Gastrocnemius medialis (tissue), 4 donors: ENCODE measurements around the gene SLC15A4. TPM values are rescaled to one million over a fixed set of nuclear protein-coding genes. Genes with fewer than 3 reads are reported as not detected.
"Not testable (repeated sequence)": the region's sequence is repeated elsewhere in the genome, so short reads cannot be mapped to it uniquely, and the experiment has no call there.

Experiments used
- ATAC-seq, 2 donors: fragments of 150-250 bp; one replicate each; pipeline ENCODE4 v1.9.1; 2016
- DNase-seq, 2 donors: peaks; one replicate each; pipeline ENCODE4 v3.0.0-alpha.2; 2019
- H3K27ac ChIP-seq, 4 donors: fragments of 200-600 bp; sonication (generic); 1 replicate in 1 of 4; 2 replicates in 3 of 4; pipeline ENCODE4 v1.5.1; 2016 to 2018; ENCODE audit warnings: mild to moderate bottlenecking in 2 of 4, moderate library complexity in 1 of 4
- H3K27me3 ChIP-seq, 3 donors: fragments of 200-600 bp; sonication (generic) in 2 of 3; 1 replicate in 1 of 3; 2 replicates in 2 of 3; pipeline versions ENCODE4 v1.5.1 to v1.6.0; 2016 to 2019; ENCODE audit warnings: mild to moderate bottlenecking in 1 of 3, moderate library complexity in 1 of 3
- H3K36me3 ChIP-seq, 2 donors: fragments of 200-600 bp; sonication (generic) in 1 of 2; one replicate each; pipeline ENCODE4 v1.5.1; 2017 to 2018
- H3K4me1 ChIP-seq, 2 donors: fragments of 200-600 bp; sonication (generic) in 1 of 2; one replicate each; pipeline ENCODE4 v1.5.1; 2016 to 2017; ENCODE audit warnings: mild to moderate bottlenecking in 2 of 2
- H3K4me3 ChIP-seq, 4 donors: fragments of 200-600 bp; sonication (generic) in 3 of 4; 1 replicate in 1 of 4; 2 replicates in 3 of 4; pipeline ENCODE4 v1.5.1; 2016 to 2019; ENCODE audit warnings: mild to moderate bottlenecking in 2 of 4
- H3K9me3 ChIP-seq, 3 donors: fragments of 200-600 bp; sonication (generic) in 2 of 3; 1 replicate in 1 of 3; 2 replicates in 2 of 3; pipeline ENCODE4 v1.5.1; 2016 to 2019
- CTCF ChIP-seq, 5 experiments: fragments of 450-650 bp in 3 of 5; fragments of 200-600 bp in 2 of 5; sonication (generic) in 2 of 5; IDR thresholded peaks in 4 of 5; conservative IDR thresholded peaks in 1 of 5; 1 replicate in 4 of 5; 2 replicates in 1 of 5; pipeline ENCODE4 v1.5.1; 2016 to 2019; ENCODE audit warnings: antibody characterized with exemption in 5 of 5, mild to moderate bottlenecking in 3 of 5, moderate library complexity in 3 of 5
- POLR2A ChIP-seq, 2 donors: fragments of 450-650 bp; IDR thresholded peaks; one replicate each; pipeline ENCODE4 v1.6.1; 2017; ENCODE audit warnings: antibody characterized with exemption in 2 of 2, mild to moderate bottlenecking in 2 of 2, moderate library complexity in 2 of 2
- in situ Hi-C, 4 donors: fragments of 200-750 bp; cut with MboI; loops; one replicate each; pipeline versions ENCODE4 v1.15.0 to v1.8.0; 2017; ENCODE audit warnings: low sequenced_read_pairs in 4 of 4
- intact Hi-C: fragments of 100-400 bp; cut with DNase I; formaldehyde crosslinking; loops from one replicate; pipeline ENCODE4 v1.15.1; 2023; ENCODE audit warnings: low total_unique reads
- total RNA-seq, 4 donors: library from RNA; depleted of rRNA; stranded (reverse); fragments of >200 nt; gene quantifications; one replicate each; pipeline versions ENCODE4 v1.1.0 to v1.2.3, GENCODE V29; 2016

SLC15A4 gene
- total RNA-seq, 4 donors from 2014 or later, result 59.8 to 122 (median 79.1) TPM

- Histone ChIP-seq H3K4me1 (no peaks in the 10 kb centered on the region), H3K27ac (no peak within 1 kb of the TSS), H3K4me3 (peak within 1 kb of the TSS; percentile 36 to 54 (median 47)), H3K36me3 (no peaks in the 10 kb centered on the region), H3K27me3 (peaks cover 2 to 6% (median 6%) of the 10 kb centered on the region in 3 donors), H3K9me3 (no peaks in the 10 kb centered on the region)
- DNase-seq, result no peak
- intact Hi-C loops (loop anchor here (1.0 kb wide), 1 partner anchor 71 kb away; no protein-coding TSS in a partner anchor), in situ Hi-C loops (no loop called here)
- no peak for TF ChIP-seq POLR2A (IDR thresholded peaks at IDR 0.05)
- no peak for TF ChIP-seq CTCF (IDR thresholded peaks at IDR 0.05 in 4 of 5, conservative IDR thresholded peaks at IDR 0.05 in 1 of 5)
- ATAC-seq, result peak; percentile 8 to 37
Observed at GRCh38 chr12:128852885-128853599, 29.3 kb upstream of the SLC15A4 start, which contains the start of gene GLT1D1. Gene GLT1D1, plus strand, starts transcription at chr12:128853478. Its CDS starts 104 bp downstream, at chr12:128853582.

- no peaks in the 10 kb centered on the region for H3K36me3 ChIP-seq
- no peak for DNase-seq
- no peak for TF ChIP-seq CTCF (IDR thresholded peaks at IDR 0.05 in 4 of 5, conservative IDR thresholded peaks at IDR 0.05 in 1 of 5)
- TF ChIP-seq POLR2A (IDR thresholded peaks at IDR 0.05), result no peak
- H3K9me3 ChIP-seq, result no peaks in the 10 kb centered on the region
- intact Hi-C loops (no loop called here), in situ Hi-C loops (no loop called here)
- H3K4me1 ChIP-seq, result no peaks in the 10 kb centered on the region
- no peak overlapping the region for H3K4me3 ChIP-seq
- ATAC-seq, result no peak
- H3K27ac ChIP-seq, result no peak overlapping the region
- H3K27me3 ChIP-seq, result peaks cover 2 to 6% (median 6%) of the 10 kb centered on the region in 3 donors
Observed at GRCh38 chr12:128852026-128852698, 28.4 kb upstream of the SLC15A4 start.

GRCh38 chr12:128851429-128851828, 27.7 kb upstream of the SLC15A4 start:
- H3K4me1 ChIP-seq, H3K4me3 ChIP-seq, intact Hi-C loops, H3K27me3 ChIP-seq, H3K27ac ChIP-seq, DNase-seq, H3K36me3 ChIP-seq, H3K9me3 ChIP-seq, in situ Hi-C loops, ATAC-seq: not testable (repeated sequence)

GRCh38 chr12:128850400-128850799, 26.6 kb upstream of the SLC15A4 start:
- in situ Hi-C loops (no loop called here), intact Hi-C loops (no loop called here)
- Histone ChIP-seq H3K27me3 (peaks cover 2 to 6% (median 6%) of the 10 kb centered on the region in 3 donors), H3K4me3 (no peak overlapping the region), H3K9me3 (no peaks in the 10 kb centered on the region), H3K36me3 (no peaks in the 10 kb centered on the region), H3K4me1 (no peaks in the 10 kb centered on the region), H3K27ac (no peak overlapping the region)
- ATAC-seq (no peak), DNase-seq (no peak)
- TF ChIP-seq POLR2A (IDR thresholded peaks at IDR 0.05) (no peak), CTCF (IDR thresholded peaks at IDR 0.05 in 4 of 5, conservative IDR thresholded peaks at IDR 0.05 in 1 of 5) (no peak)

GRCh38 chr12:128849806-128850205, 26.0 kb upstream of the SLC15A4 start:
- ATAC-seq, intact Hi-C loops, H3K9me3 ChIP-seq, H3K36me3 ChIP-seq, H3K4me1 ChIP-seq, H3K27me3 ChIP-seq, DNase-seq, in situ Hi-C loops, H3K27ac ChIP-seq, H3K4me3 ChIP-seq: not testable (repeated sequence)
